COLO829 (cell line): ENCODE results near the gene BCR.

Source experiments
- DNase-seq: peaks from one replicate; pipeline ENCODE4 v3.0.0; 2012; ENCODE audit warnings: low spot score

BCR gene

GRCh38 chr22:23231471-23232093 is 51.3 kb downstream of the BCR start:
- no peak for DNase-seq

GRCh38 chr22:23232094-23232905 is 52.0 kb downstream of the BCR start:
- DNase-seq: no peak

GRCh38 chr22:23233084-23233531 is 52.8 kb downstream of the BCR start:
- no peak for DNase-seq

GRCh38 chr22:23233752-23234408 is 53.6 kb downstream of the BCR start:
- DNase-seq: no peak

GRCh38 chr22:23234409-23235161 is 54.3 kb downstream of the BCR start:
- DNase-seq: no peak

- DNase-seq: no peak
Measured at GRCh38 chr22:23235425-23235824, 55.1 kb downstream of the BCR start.

- DNase-seq: no peak
Measured at GRCh38 chr22:23236026-23236425, 55.7 kb downstream of the BCR start.

GRCh38 chr22:23236440-23237184 is 56.3 kb downstream of the BCR start:
- DNase-seq: no peak

GRCh38 chr22:23237201-23237798 is 57.0 kb downstream of the BCR start:
- no peak for DNase-seq

GRCh38 chr22:23237841-23238240 is 57.5 kb downstream of the BCR start:
- no peak for DNase-seq

GRCh38 chr22:23238707-23239106 is 58.4 kb downstream of the BCR start:
- DNase-seq: no peak

GRCh38 chr22:23239429-23239828 is 59.1 kb downstream of the BCR start:
- DNase-seq: no peak

- DNase-seq: no peak
Measured at GRCh38 chr22:23240639-23241389, 60.5 kb downstream of the BCR start.

- no peak for DNase-seq
Measured at GRCh38 chr22:23241562-23242472, 61.5 kb downstream of the BCR start.

GRCh38 chr22:23242473-23243001 is 62.2 kb downstream of the BCR start:
- no peak for DNase-seq

- DNase-seq: no peak
Measured at GRCh38 chr22:23243006-23243573, 62.8 kb downstream of the BCR start.

GRCh38 chr22:23243859-23244689 is 63.8 kb downstream of the BCR start:
- no peak for DNase-seq

GRCh38 chr22:23244690-23245044 is 64.4 kb downstream of the BCR start:
- DNase-seq: no peak
